Erythroblast (primary cell): ENCODE data around the gene ATP6V1G3.

ENCODE experiments used
- GATA1 ChIP-seq: IDR thresholded peaks from 2 replicates; pipeline ENCODE4 v1.6.1; 2011; ENCODE audit warnings: low read depth, mild to moderate bottlenecking, control low read depth, low read length, moderate library complexity
- POLR2A ChIP-seq: IDR thresholded peaks from 2 replicates; pipeline ENCODE4 v1.6.1; 2011; ENCODE audit warnings: mild to moderate bottlenecking, low read length

DNA sequence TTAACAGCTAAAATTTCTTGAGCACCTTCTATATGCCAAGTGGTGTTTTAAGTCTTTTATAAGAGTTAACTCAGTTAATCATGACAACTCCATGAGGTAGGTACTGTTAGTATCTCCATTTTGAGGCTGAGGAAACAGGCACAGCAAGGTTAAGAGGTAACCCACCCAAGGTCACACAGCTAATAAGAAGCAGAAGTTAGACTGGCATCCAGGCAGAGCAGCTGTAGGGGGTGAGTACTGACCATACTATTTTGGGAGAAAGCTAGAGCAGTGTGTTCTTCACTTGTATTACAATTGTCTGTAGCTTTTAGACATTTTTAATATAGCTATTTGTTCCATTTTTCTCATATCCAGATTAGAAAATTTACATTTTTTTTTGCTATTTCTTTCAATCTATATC lies 4.8 kb downstream of the ATP6V1G3 start:
- TF ChIP-seq POLR2A, result no peak
- no peak for TF ChIP-seq GATA1
